ENCODE measurements around the gene FXYD6. TPM values are rescaled to one million over a fixed set of nuclear protein-coding genes. Genes with fewer than 3 reads are reported as not detected.
"Not testable (repeated sequence)": the region's sequence is repeated elsewhere in the genome, so short reads cannot be mapped to it uniquely, and the experiment has no call there.

FXYD6 gene
- total RNA-seq, 2 donors from 2014 or later: 0.17 to 0.25 TPM

GRCh38 chr11:117820516-117820915 lies 55.9 kb downstream of the FXYD6 start:
- H3K36me3 Mint-ChIP-seq (ENCODE audit: insufficient read depth in 2 of 2): no peaks in the 10 kb centered on the region
- no peak overlapping the region for H3K4me3 Mint-ChIP-seq
- no peak for ATAC-seq (replicated peaks in 1 of 2)
- no peaks in the 10 kb centered on the region for H3K9me3 Mint-ChIP-seq
- no peak overlapping the region for H3K27ac Mint-ChIP-seq
- H3K27me3 Mint-ChIP-seq (ENCODE audit: low read depth): no peaks in the 10 kb centered on the region
- DNase-seq: no peak
- H3K4me1 Mint-ChIP-seq (ENCODE audit: low read depth): peaks cover 81% of the 10 kb centered on the region

GRCh38 chr11:117820071-117820470 lies 56.4 kb downstream of the FXYD6 start:
- H3K27me3 Mint-ChIP-seq (ENCODE audit: low read depth): no peaks in the 10 kb centered on the region
- ATAC-seq (replicated peaks in 1 of 2) (no peak), DNase-seq (no peak)
- H3K9me3 Mint-ChIP-seq: no peaks in the 10 kb centered on the region
- H3K4me1 Mint-ChIP-seq (ENCODE audit: low read depth): peaks cover 81% of the 10 kb centered on the region
- no peak overlapping the region for H3K27ac Mint-ChIP-seq
- no peaks in the 10 kb centered on the region for H3K36me3 Mint-ChIP-seq (ENCODE audit: insufficient read depth in 2 of 2)
- H3K4me3 Mint-ChIP-seq: no peak overlapping the region

DNA sequence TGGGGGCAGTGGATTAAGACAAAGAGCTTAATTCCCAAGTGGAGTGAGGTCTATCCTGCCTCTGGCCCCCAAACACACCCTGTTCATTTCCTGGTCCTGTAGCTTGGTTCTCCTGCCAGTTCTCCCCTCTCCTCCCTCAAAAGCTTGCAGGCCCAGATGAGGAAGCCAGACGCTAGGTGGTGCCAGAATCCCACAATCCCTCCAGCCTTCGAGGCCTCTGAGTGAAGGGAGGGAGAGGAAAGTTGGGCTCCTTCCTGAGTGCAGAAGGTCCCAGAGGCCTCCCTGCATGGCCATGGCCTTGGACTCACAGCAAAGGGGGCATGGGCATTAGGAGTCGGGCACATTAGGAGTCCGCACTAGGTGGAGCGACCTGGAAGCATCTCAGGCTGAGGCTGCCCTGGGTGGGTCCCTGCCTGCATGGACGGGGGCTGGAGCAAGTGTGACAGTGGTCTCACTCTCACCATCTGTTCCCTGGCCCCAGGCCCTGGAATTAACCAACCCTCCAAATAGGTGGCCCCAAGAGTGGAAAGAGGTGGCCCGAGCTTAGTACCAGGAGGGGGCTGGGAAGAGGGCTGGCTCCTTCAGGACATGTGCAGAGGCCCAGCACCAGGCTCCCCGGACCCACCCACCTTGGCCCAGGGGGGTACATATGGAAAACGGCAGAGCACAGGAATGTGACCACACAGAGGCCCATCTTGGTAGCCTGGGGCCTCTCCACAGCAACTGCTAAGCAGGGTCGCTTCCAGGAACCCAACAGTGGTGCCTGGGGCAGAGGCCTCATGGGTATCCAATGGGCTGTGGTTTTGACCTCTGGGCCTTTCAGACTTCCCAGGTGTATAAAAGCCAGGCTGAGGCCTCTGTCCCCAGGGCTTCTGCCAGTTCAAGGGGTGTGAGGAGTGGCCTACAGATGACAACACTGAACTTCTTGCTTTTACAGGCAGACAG lies 57.1 kb downstream of the FXYD6 start:
- Mint-ChIP-seq H3K27ac (peak overlapping the region; percentile 97), H3K36me3 (ENCODE audit: insufficient read depth in 2 of 2) (no peaks in the 10 kb centered on the region), H3K9me3 (no peaks in the 10 kb centered on the region), H3K27me3 (ENCODE audit: low read depth) (no peaks in the 10 kb centered on the region), H3K4me1 (ENCODE audit: low read depth) (peaks cover 81% of the 10 kb centered on the region), H3K4me3 (no peak overlapping the region)
- DNase-seq: no peak
- no peak for ATAC-seq (replicated peaks in 1 of 2)

GRCh38 chr11:117818041-117818873 lies 58.2 kb downstream of the FXYD6 start:
- Mint-ChIP-seq H3K36me3 (ENCODE audit: insufficient read depth in 2 of 2) (no peaks in the 10 kb centered on the region), H3K4me1 (ENCODE audit: low read depth) (peaks cover 79% of the 10 kb centered on the region), H3K27me3 (ENCODE audit: low read depth) (no peaks in the 10 kb centered on the region), H3K27ac (peak overlapping the region; percentile 97), H3K4me3 (peak overlapping the region; percentile 62 to 83), H3K9me3 (no peaks in the 10 kb centered on the region)
- peak; percentile 75 to 81 for DNase-seq
- ATAC-seq (replicated peaks in 1 of 2): peak; percentile 58 to 63

DNA sequence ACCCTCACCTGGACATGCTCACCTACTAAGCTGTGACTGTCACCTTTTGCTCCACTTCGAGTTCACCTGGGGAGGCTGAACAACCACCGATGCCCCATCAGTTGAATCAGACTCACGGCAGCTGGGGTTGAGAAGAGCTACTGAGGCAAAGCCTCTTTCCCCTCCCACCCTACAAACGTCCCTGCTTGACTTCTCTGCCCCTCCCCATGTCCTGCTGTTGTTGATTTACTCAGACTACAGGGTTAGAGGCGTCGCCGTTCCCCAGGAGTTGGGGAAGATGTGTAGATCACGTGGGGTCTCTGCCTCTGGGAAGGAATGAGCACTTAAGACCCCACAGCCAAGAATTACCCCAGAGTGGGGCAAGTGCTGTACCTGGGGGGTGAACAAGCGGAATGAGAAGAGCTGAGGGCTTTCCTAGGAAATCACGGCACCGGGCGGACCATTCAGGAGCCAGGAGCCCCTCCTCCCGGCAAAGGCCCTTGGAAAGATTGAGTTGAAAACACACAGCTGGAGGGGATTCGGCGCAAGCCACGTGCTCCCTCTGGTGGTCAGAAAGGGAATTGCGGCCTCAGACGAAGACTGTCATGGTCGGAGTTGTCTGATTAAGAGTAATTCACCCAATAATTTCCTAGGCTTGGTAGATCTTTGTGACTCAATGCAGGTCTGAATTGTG lies 59.0 kb downstream of the FXYD6 start:
- ATAC-seq (replicated peaks in 1 of 2) (peak; percentile 47 to 52), DNase-seq (peak; percentile 86 to 94)
- Mint-ChIP-seq H3K9me3 (no peaks in the 10 kb centered on the region), H3K27ac (peak overlapping the region; percentile 97), H3K36me3 (ENCODE audit: insufficient read depth in 2 of 2) (no peaks in the 10 kb centered on the region), H3K27me3 (ENCODE audit: low read depth) (no peaks in the 10 kb centered on the region), H3K4me1 (ENCODE audit: low read depth) (peaks cover 74% of the 10 kb centered on the region), H3K4me3 (peak overlapping the region; percentile 62 to 83)

GRCh38 chr11:117816846-117817367 lies 59.6 kb downstream of the FXYD6 start:
- H3K27ac Mint-ChIP-seq: peak overlapping the region; percentile 97
- H3K4me3 Mint-ChIP-seq: peak overlapping the region; percentile 62 to 83
- no peaks in the 10 kb centered on the region for H3K36me3 Mint-ChIP-seq (ENCODE audit: insufficient read depth in 2 of 2)
- H3K4me1 Mint-ChIP-seq (ENCODE audit: low read depth): peaks cover 68% of the 10 kb centered on the region
- no peaks in the 10 kb centered on the region for H3K9me3 Mint-ChIP-seq
- ATAC-seq (replicated peaks in 1 of 2): no peak
- DNase-seq: no peak
- H3K27me3 Mint-ChIP-seq (ENCODE audit: low read depth): no peaks in the 10 kb centered on the region

GRCh38 chr11:117816151-117816741 lies 60.2 kb downstream of the FXYD6 start:
- Mint-ChIP-seq H3K9me3 (no peaks in the 10 kb centered on the region), H3K4me3 (peak overlapping the region; percentile 62 to 83), H3K36me3 (ENCODE audit: insufficient read depth in 2 of 2) (no peaks in the 10 kb centered on the region), H3K4me1 (ENCODE audit: low read depth) (peaks cover 61% of the 10 kb centered on the region), H3K27ac (peak overlapping the region; percentile 96), H3K27me3 (ENCODE audit: low read depth) (no peaks in the 10 kb centered on the region)
- no peak for DNase-seq
- ATAC-seq (replicated peaks in 1 of 2): no peak

DNA sequence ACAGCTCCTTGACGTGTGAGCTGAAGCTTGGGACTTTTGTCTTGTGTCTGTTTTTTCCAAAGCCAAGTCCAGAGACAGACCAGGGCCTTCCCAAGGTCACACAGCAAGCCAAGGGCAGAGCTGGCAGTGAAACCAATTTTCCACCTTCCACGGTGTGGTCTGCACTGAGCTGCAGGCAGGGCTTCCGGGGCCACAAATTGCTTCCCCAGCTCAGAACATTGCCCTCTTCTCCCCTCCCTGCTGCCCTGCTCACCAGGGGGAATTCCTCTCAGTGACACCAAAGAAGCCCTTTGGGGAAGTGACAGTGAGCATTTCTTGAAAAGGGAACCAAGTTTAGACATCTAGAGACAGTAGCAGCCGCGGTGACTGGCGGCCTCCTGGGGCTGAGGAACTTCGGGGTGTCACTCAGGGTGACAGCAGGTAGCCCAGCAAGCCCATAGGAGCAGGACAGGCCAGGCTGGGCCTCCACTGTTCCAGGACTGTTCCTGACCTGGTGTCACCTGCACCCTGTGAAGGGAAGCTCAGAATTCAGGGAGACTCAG lies 61.1 kb downstream of the FXYD6 start:
- H3K4me1 Mint-ChIP-seq (ENCODE audit: low read depth): peaks cover 61% of the 10 kb centered on the region
- no peaks in the 10 kb centered on the region for H3K9me3 Mint-ChIP-seq
- H3K27me3 Mint-ChIP-seq (ENCODE audit: low read depth): no peaks in the 10 kb centered on the region
- H3K4me3 Mint-ChIP-seq: peak overlapping the region; percentile 71 to 83
- peak overlapping the region; percentile 82 for H3K27ac Mint-ChIP-seq
- peak; percentile 81 to 82 for DNase-seq
- peak; percentile 69 to 71 for ATAC-seq (replicated peaks in 1 of 2)
- H3K36me3 Mint-ChIP-seq (ENCODE audit: insufficient read depth in 2 of 2): no peaks in the 10 kb centered on the region

DNA sequence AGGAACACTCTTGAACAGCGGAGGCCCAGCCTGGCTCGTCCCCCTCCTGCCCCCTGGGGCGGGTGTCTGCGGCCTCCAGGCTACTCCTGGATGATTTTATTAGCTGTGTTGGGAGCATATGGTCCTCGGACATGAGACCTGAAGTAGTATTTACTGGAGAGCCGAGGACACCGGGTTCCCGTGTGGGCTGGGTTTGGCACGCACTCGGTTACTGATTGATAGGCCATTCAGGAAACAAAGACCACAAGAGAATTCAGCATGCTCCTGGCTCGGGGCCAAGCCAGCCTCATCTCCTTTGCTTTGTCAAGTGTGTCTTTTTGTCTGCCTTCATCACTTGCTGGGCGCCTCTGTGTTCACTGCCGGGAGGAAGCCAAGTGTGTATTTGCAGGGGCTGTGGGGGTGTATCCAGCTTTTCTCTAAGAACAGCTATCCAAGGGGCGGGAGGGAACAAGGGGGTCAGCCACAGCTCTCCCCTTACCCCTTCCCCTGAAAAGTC lies 61.6 kb downstream of the FXYD6 start:
- Mint-ChIP-seq H3K27ac (peak overlapping the region; percentile 82), H3K9me3 (no peaks in the 10 kb centered on the region), H3K36me3 (ENCODE audit: insufficient read depth in 2 of 2) (no peaks in the 10 kb centered on the region), H3K4me1 (ENCODE audit: low read depth) (peaks cover 64% of the 10 kb centered on the region), H3K27me3 (ENCODE audit: low read depth) (no peaks in the 10 kb centered on the region), H3K4me3 (peak overlapping the region; percentile 71 to 83)
- DNase-seq: peak; percentile 88 to 90
- ATAC-seq (replicated peaks in 1 of 2): peak; percentile 48 to 61

GRCh38 chr11:117814204-117814765 lies 62.2 kb downstream of the FXYD6 start:
- H3K27me3 Mint-ChIP-seq (ENCODE audit: low read depth): no peaks in the 10 kb centered on the region
- no peak for ATAC-seq (replicated peaks in 1 of 2)
- H3K4me3 Mint-ChIP-seq: peak overlapping the region; percentile 71 to 83
- peak overlapping the region; percentile 82 for H3K27ac Mint-ChIP-seq
- H3K9me3 Mint-ChIP-seq: no peaks in the 10 kb centered on the region
- peaks cover 68% of the 10 kb centered on the region for H3K4me1 Mint-ChIP-seq (ENCODE audit: low read depth)
- no peaks in the 10 kb centered on the region for H3K36me3 Mint-ChIP-seq (ENCODE audit: insufficient read depth in 2 of 2)
- DNase-seq: no peak

- not testable (repeated sequence) for ATAC-seq (replicated peaks in 1 of 2); DNase-seq; H3K9me3 Mint-ChIP-seq; H3K36me3 Mint-ChIP-seq (ENCODE audit: insufficient read depth in 2 of 2); H3K27me3 Mint-ChIP-seq (ENCODE audit: low read depth)
- Mint-ChIP-seq H3K4me3 (peak overlapping the region; percentile 4 to 21), H3K27ac (peak overlapping the region; percentile 0), H3K4me1 (ENCODE audit: low read depth) (peaks cover 32% of the 10 kb centered on the region)
Observed at GRCh38 chr11:117810056-117810451, 66.4 kb downstream of the FXYD6 start.

All from activated T-cell treated with anti-CD3 and anti-CD28 coated beads, Interleukin-2, amount 50 U/mL, for 72 hours (primary cell).